ENCODE results near the gene TEX38.

DNA sequence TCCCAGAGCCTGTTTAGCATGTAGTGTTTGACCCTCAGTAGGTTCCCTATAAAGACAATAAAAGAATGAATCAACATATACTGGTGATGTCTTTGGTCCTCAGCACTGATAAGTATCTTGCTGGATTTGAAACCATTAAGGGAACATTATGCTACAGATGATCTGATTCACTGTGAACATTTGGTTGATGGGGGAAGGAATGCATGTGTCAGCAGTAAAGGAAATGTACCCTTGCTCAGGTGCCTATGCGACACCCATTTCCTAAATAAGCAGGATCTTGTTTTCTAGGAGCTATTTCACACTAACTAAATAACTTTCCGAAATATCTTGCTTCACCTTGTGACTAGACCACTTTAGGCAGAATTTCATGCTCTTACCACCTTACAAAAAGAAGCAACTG lies 13.0 kb downstream of the TEX38 start:
- TF ChIP-seq, protein P1, sequence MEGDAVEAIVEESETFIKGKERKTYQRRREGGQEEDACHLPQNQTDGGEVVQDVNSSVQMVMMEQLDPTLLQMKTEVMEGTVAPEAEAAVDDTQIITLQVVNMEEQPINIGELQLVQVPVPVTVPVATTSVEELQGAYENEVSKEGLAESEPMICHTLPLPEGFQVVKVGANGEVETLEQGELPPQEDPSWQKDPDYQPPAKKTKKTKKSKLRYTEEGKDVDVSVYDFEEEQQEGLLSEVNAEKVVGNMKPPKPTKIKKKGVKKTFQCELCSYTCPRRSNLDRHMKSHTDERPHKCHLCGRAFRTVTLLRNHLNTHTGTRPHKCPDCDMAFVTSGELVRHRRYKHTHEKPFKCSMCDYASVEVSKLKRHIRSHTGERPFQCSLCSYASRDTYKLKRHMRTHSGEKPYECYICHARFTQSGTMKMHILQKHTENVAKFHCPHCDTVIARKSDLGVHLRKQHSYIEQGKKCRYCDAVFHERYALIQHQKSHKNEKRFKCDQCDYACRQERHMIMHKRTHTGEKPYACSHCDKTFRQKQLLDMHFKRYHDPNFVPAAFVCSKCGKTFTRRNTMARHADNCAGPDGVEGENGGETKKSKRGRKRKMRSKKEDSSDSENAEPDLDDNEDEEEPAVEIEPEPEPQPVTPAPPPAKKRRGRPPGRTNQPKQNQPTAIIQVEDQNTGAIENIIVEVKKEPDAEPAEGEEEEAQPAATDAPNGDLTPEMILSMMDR (conservative IDR thresholded peaks at IDR 0.05; ENCODE audit: low read length) = no peak
- no peak for TF ChIP-seq EZH2phosphoT487 (IDR thresholded peaks at IDR 0.05; ENCODE audit: borderline replicate concordance, low read depth, low read length)

All from OCI-LY7 (cell line).